Gastrocnemius medialis (tissue), 4 donors: ENCODE measurements around the gene ZNF277.

Source experiments
- CTCF ChIP-seq, 5 experiments: fragments of 450-650 bp in 3 of 5; fragments of 200-600 bp in 2 of 5; sonication (generic) in 2 of 5; IDR thresholded peaks in 4 of 5; conservative IDR thresholded peaks in 1 of 5; 1 replicate in 4 of 5; 2 replicates in 1 of 5; pipeline ENCODE4 v1.5.1; 2016 to 2019; ENCODE audit warnings: antibody characterized with exemption in 5 of 5, mild to moderate bottlenecking in 3 of 5, moderate library complexity in 3 of 5
- POLR2A ChIP-seq, 2 donors: fragments of 450-650 bp; IDR thresholded peaks; one replicate each; pipeline ENCODE4 v1.6.1; 2017; ENCODE audit warnings: antibody characterized with exemption in 2 of 2, mild to moderate bottlenecking in 2 of 2, moderate library complexity in 2 of 2

- no peak for TF ChIP-seq CTCF (IDR thresholded peaks at IDR 0.05 in 4 of 5, conservative IDR thresholded peaks at IDR 0.05 in 1 of 5)
- TF ChIP-seq POLR2A (IDR thresholded peaks at IDR 0.05): no peak
Observed at GRCh38 chr7:112360681-112361080, 154.2 kb downstream of the ZNF277 start.
